ENCODE data around the gene MTA1.

Gene MTA1

GRCh38 chr14:105437723-105438500 lies 18.3 kb downstream of the MTA1 start:
- H4K20me1 ChIP-seq (ENCODE audit: insufficient read depth, low read length): no peaks in the 10 kb centered on the region
- no peaks in the 10 kb centered on the region for H3K36me3 ChIP-seq (replicated peaks; ENCODE audit: insufficient read depth, low read length)
- H3K9me3 ChIP-seq (replicated peaks; ENCODE audit: insufficient read depth, low read length): no peaks in the 10 kb centered on the region
- no peak overlapping the region for H3K9ac ChIP-seq (ENCODE audit: low read length)
- H3K27me3 ChIP-seq (replicated peaks; ENCODE audit: insufficient read depth, low read length): no peaks in the 10 kb centered on the region
- peaks cover 35% of the 10 kb centered on the region for H3K79me2 ChIP-seq (ENCODE audit: low read length)
- H3K4me3 ChIP-seq (ENCODE audit: low read length): no peak overlapping the region
- H2AFZ ChIP-seq (ENCODE audit: low read length): no peak overlapping the region
- no peak overlapping the region for H3K4me2 ChIP-seq (ENCODE audit: low read depth, low read length)
- DNase-seq: no peak
- no peak overlapping the region for H3K27ac ChIP-seq (ENCODE audit: low read length)
- H3K4me1 ChIP-seq (ENCODE audit: low read length): no peaks in the 10 kb centered on the region
- TF ChIP-seq CTCF (IDR thresholded peaks at IDR 0.05; ENCODE audit: low read length) (no peak), EZH2 (optimal IDR thresholded peaks at IDR 0.05; ENCODE audit: low read depth, low read length) (no peak), EZH2phosphoT487 (IDR thresholded peaks at IDR 0.05; ENCODE audit: low read length) (no peak)
- H3K9me2 ChIP-seq (replicated peaks; ENCODE audit: insufficient read depth, low read length): no peaks in the 10 kb centered on the region
- H3F3A ChIP-seq (ENCODE audit: insufficient read depth, low read length): no peaks in the 10 kb centered on the region; the same call in 1 of the 2 replicates

DNA sequence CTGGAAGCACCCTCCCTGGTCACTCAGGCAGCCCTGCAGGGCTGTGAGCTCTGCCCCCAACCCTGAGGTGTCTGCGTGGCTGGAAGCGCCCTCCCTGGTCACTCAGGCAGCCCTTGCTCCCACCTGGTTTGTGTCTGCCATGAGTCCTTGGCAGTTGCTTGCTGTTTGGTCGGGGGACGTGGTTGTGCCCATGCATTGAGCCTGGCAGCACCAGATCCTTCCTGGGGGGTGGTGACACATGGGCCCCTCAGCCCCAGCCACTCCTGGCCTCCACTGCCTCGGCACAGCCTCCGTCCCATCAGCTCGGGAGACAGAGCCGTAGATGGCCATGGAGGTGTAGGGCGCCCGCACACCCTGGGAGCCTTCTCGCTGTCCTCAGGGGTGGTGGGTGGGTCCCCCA lies 19.6 kb downstream of the MTA1 start:
- Histone ChIP-seq H3F3A (ENCODE audit: insufficient read depth, low read length) (no peaks in the 10 kb centered on the region; the same call in 1 of the 2 replicates), H3K36me3 (replicated peaks; ENCODE audit: insufficient read depth, low read length) (no peaks in the 10 kb centered on the region), H3K27me3 (replicated peaks; ENCODE audit: insufficient read depth, low read length) (no peaks in the 10 kb centered on the region), H3K79me2 (ENCODE audit: low read length) (peaks cover 32% of the 10 kb centered on the region), H3K4me2 (ENCODE audit: low read depth, low read length) (no peak overlapping the region), H4K20me1 (ENCODE audit: insufficient read depth, low read length) (no peaks in the 10 kb centered on the region), H2AFZ (ENCODE audit: low read length) (no peak overlapping the region), H3K27ac (ENCODE audit: low read length) (no peak overlapping the region), H3K9me2 (replicated peaks; ENCODE audit: insufficient read depth, low read length) (no peaks in the 10 kb centered on the region), H3K9me3 (replicated peaks; ENCODE audit: insufficient read depth, low read length) (no peaks in the 10 kb centered on the region), H3K4me3 (ENCODE audit: low read length) (no peak overlapping the region), H3K9ac (ENCODE audit: low read length) (no peak overlapping the region), H3K4me1 (ENCODE audit: low read length) (no peaks in the 10 kb centered on the region)
- TF ChIP-seq EZH2 (optimal IDR thresholded peaks at IDR 0.05; ENCODE audit: low read depth, low read length): no peak
- no peak for TF ChIP-seq CTCF (IDR thresholded peaks at IDR 0.05; ENCODE audit: low read length)
- no peak for TF ChIP-seq EZH2phosphoT487 (IDR thresholded peaks at IDR 0.05; ENCODE audit: low read length)
- no peak for DNase-seq

DNA sequence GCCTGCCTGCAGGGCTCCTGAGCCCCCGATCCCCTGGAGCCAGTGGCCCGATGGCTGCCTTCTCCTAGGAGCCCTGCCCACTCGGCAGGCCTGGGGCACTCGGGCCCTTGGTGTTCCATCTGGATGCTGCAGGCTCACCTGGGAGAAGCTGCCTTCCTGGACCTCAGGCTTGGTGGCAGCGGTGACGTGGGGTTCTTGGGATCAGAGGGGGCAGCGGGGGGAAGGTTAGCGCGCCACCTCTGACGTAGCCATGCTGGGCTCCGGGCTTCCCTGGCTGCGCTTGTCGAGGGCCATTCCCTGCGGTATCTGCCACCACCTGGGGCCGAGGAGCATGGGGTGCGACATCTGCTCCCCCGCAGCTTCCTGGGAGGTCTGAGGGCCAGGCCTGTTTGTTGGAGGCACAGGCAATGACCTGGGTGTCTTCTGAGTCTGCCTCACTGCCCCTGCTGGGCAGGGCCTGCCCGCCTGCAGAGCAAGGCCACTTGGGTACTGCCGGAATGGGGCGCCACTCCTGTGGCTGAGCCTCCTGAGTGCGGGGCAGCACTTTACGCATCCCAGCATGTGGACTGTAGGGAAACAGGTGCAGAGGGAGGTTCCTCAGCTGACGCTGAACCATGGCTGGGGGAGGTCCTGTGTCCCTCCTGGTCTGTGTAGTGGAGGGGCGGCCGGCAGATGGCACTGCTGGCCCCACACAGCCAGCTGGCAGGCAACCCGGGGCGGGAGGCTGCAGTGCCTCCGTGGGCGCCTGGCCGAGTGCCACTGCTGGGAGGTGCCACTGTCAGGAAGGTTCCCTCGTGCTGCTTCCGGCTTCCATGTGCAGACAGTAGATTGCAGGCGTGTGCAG lies 20.3 kb downstream of the MTA1 start:
- Histone ChIP-seq H3K4me2 (ENCODE audit: low read depth, low read length) (no peak overlapping the region), H3K27me3 (replicated peaks; ENCODE audit: insufficient read depth, low read length) (no peaks in the 10 kb centered on the region), H3K9me2 (replicated peaks; ENCODE audit: insufficient read depth, low read length) (no peaks in the 10 kb centered on the region), H3K9ac (ENCODE audit: low read length) (no peak overlapping the region), H3K79me2 (ENCODE audit: low read length) (peaks cover 28% of the 10 kb centered on the region), H3K9me3 (replicated peaks; ENCODE audit: insufficient read depth, low read length) (no peaks in the 10 kb centered on the region), H2AFZ (ENCODE audit: low read length) (no peak overlapping the region), H3F3A (ENCODE audit: insufficient read depth, low read length) (no peaks in the 10 kb centered on the region; the same call in 1 of the 2 replicates), H3K36me3 (replicated peaks; ENCODE audit: insufficient read depth, low read length) (no peaks in the 10 kb centered on the region), H3K4me1 (ENCODE audit: low read length) (no peaks in the 10 kb centered on the region), H4K20me1 (ENCODE audit: insufficient read depth, low read length) (no peaks in the 10 kb centered on the region), H3K27ac (ENCODE audit: low read length) (no peak overlapping the region), H3K4me3 (ENCODE audit: low read length) (no peak overlapping the region)
- DNase-seq: no peak
- TF ChIP-seq EZH2 (optimal IDR thresholded peaks at IDR 0.05; ENCODE audit: low read depth, low read length) (no peak), EZH2phosphoT487 (IDR thresholded peaks at IDR 0.05; ENCODE audit: low read length) (no peak), CTCF (IDR thresholded peaks at IDR 0.05; ENCODE audit: low read length) (no peak)

All from MM.1S (cell line).